SKM-1 treated with dmso at 0.1 percent for 144 hours (cell line): ENCODE results near the gene ABHD11.
"Not testable (repeated sequence)": the region's sequence is repeated elsewhere in the genome, so short reads cannot be mapped to it uniquely, and the experiment has no call there.

Source experiments
- DNase-seq: peaks from one replicate; lab custom pipeline; 2025; ENCODE audit not compliant: unreplicated experiment; lab: John Stamatoyannopoulos, UW

The ABHD11 gene

GRCh38 chr7:73746378-73746777 lies 7.8 kb upstream of the ABHD11 start:
- no peak for DNase-seq

DNA sequence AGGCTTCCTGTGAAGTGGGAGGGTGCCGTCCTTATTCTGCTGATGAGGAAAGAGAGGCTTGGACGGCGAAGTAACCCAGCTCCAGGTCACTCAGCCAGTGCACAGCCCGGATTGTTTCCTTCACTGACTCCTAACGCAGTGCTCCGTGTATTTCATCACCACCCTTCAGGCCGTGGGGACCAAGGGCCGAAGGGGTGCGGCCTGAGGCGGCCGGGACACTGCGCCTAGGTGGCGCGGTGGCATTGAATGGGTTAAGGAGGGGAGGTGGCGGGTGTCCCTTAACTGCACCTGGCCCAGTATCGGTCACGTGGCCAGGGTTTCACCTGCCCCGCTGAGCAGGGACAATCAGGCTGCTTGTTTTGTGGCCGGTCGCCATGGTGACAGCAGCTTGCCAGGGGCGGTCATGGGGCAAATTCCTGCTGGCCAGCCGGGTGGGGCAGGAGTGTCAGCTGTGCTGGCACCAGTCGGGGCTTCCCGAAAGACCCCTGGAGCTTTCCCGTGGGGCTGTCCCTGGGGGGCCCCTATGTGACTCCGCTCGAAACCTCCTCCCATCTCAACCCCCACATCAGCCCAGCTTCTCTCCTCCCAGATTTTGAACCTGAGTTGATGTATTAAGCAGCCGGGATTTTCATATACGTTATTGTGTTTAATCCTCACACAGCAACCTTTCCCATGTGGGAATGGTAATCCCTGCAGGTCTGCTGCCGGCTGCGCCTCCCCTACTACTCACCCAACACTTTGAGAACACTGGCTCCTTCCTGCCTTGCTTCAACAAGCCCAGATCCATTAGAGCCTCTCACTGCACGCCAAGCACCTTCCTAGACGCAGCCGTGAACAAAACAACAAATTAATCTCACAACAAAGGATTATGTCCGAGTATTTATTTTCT lies 4.4 kb upstream of the ABHD11 start:
- no peak for DNase-seq

DNA sequence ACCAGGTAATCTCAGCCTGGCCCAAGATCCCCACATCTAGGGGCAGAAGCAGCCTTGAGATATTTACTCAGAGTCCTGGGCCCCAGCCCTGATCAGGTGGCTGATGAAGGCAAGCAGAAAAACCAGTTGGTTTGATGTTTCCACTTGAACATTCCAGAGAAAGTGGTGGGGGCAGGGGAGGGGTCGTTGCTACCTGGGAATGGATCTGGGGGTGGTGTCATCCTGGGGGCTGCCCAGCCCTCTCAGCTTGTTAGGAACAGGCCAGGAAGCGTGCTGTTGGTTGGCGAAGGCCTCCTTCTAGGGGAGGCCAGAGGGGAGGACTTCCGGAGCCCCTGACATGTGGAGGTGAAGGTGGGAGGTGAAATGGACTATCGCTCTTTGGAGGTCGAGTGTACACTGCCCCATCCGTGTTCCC lies 3.7 kb upstream of the ABHD11 start:
- no peak for DNase-seq

DNA sequence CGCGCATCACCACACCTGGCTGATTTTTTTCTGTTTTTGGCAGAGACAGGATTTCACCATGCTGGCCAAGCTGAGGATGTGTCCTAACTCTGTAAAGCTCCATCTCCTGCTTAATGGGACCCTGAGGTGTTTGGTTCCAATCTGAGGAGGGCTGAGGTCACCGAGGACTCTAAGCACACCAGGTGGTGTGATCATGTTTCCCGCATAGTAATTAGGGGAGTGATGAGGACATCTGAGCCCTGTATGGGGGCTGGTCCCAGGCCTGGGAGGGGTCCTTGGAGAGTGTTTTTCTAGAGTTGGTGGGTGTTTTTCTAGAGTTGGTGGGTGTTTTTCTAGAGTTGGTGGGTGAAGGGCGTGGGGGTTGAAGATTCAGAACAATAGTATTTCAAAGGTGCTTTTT lies 3.0 kb upstream of the ABHD11 start:
- DNase-seq, result no peak

GRCh38 chr7:73740771-73741170 lies 2.2 kb upstream of the ABHD11 start:
- DNase-seq, result no peak

- DNase-seq, result no peak
Observed at GRCh38 chr7:73740212-73740611, 1.6 kb upstream of the ABHD11 start.

DNA sequence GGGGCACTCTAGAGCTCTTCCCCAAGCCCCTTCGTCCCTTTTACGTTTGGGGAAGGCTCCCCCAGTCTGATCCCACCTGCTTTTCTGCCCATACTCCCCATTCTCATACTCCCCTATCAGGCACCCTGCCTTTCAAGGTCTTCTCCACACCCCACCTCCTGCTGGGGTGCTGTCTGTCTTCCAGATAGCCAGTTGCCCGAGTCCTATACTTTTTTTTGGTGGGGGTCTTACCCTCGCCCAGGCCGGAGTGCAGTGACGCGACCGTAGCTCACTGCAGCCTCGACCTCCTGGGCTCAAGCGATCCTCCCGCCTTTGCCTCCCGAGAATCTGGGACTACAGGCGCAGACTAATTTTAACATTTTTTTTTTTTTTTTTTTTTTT lies 775 bp upstream of the ABHD11 start:
- no peak for DNase-seq

- no peak for DNase-seq
Observed at GRCh38 chr7:73738220-73738611, 386 bp downstream of the ABHD11 start.

DNA sequence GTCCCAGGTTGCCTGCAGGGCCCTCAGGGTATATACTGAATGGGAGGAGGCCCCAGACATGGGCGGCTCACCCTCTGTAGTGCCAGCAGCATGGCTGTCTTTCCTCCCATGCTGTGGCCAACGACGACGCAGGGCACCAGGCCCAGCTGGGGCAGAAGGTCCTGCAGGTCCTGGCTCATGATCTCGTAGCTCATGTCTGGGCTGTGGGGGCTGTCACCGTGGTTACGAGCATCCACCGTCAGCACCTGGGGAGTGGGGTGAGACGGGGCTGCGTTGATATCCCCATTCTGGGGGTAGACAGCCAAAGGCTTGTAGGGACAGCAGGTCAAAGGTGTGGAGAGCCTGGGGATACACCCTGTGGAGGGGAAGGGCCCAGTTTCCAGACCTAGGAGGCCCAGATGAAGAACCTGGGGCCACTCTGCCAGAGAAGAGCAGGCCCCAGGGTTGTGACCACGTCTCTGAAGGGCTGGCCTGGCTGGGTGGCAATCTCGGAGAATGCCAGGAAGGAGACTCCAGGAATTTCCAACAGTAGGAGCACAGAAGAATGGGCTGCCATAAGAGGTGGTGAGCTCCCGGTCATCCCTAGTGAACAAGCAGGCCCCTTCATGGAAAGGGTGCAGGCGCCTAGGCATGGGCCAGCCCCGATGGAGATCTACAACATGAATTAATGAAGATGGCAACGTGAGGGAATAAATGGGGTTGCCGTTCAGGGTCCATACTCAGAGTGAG lies 947 bp downstream of the ABHD11 start:
- DNase-seq, result no peak

DNA sequence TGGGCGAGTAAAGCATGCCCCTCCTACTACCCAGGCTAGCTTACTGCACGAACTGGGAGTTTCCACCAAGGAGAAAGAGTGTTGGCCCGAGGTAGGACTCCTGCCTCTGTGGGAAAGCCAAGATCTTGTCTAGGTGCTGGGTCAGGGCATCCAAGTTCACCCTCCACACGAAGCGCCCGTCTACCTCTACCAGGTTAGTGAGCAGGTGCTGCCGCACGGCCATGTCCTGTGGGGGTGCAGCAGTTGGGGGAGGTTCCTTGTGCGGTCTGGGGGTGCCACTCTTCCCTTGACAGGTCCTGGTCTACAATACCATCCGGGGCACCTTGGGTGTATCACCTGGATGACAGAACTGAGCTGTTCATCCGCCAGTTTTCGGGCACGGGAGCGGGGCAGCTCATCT lies 1.7 kb downstream of the ABHD11 start:
- DNase-seq, result no peak

DNA sequence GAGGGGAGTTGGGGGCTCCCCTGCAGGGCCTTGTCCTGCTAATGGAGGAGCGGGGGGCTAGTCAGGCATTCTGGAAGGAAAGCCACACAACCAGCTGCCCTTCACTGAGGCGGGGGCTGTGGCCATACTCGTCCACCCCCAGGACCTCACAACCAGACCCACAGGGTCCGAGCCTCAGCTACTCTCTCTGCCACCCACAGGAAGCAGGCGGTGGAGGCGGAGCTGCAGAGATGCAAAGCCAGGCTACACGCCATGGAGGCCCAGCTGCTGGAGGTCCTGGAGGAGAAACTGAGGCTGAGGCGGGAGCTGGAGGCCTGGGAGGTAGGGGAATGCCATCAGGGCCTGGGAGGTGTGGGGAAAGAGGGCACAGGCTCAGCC lies 3.1 kb downstream of the ABHD11 start:
- no peak for DNase-seq

- peak; percentile 75 for DNase-seq
Observed at GRCh38 chr7:73734619-73735527, 3.7 kb downstream of the ABHD11 start.

DNA sequence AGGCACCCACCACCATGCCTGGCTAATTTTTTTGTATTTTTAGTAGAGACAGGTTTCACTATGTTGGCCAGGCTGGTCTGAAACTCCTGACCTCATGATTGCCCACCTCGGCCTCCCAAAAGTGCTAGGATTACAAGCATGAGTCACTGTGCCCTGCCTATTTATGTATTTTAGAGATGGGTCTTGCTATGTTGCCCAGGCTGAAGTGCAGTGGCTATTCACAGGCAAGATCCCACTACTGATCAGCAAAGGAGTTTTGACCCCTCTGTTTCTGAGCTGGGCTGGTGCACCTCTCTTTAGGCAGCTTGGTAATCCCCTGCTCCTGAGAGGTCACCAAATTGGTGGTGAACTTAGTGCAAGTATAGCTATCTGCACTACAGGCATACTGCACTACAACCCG lies 6.2 kb downstream of the ABHD11 start:
- DNase-seq, result no peak

- DNase-seq, result no peak
Observed at GRCh38 chr7:73730485-73730884, 8.1 kb downstream of the ABHD11 start.

DNA sequence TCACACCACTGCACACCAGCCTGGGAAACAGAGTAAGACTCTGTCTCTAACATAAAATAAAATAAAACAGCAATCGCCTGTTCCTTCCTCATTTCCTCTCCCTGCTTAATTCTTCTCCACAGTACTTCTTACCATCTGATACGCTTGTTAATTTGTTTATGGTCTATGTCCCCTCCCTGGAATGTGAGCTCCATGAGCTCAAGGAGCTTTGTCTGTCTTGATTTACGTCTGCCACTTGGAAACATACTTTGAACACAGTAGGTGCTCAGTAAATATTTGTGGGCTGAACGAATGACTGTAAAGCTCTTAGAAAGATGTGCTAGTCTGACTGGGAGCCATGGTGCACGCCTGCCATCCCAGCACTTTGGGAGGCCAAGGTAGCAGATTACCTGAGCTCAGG lies 10.1 kb downstream of the ABHD11 start:
- DNase-seq, result no peak

- DNase-seq, result no peak
Observed at GRCh38 chr7:73727952-73728351, 10.7 kb downstream of the ABHD11 start.

GRCh38 chr7:73726083-73726466 lies 12.5 kb downstream of the ABHD11 start:
- no peak for DNase-seq

DNA sequence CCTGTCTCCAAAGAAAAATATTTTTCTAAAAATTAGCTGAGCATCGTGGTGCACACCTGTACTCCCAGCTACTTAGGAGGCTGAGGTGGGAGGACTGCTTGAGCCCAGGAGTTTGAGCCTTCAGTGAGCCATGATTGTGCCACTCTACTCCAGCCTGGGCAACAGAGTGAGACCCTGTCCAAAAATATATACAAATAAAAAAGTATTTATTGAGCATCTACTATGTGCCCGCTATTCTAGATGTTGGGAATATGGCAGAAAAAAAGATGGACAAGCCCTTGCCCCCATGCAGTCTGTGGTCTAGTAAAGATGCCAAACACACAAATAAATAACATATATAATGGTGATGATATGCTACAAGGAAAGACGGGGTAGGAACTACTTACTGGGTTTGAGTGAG lies 14.8 kb downstream of the ABHD11 start:
- DNase-seq, result no peak

DNA sequence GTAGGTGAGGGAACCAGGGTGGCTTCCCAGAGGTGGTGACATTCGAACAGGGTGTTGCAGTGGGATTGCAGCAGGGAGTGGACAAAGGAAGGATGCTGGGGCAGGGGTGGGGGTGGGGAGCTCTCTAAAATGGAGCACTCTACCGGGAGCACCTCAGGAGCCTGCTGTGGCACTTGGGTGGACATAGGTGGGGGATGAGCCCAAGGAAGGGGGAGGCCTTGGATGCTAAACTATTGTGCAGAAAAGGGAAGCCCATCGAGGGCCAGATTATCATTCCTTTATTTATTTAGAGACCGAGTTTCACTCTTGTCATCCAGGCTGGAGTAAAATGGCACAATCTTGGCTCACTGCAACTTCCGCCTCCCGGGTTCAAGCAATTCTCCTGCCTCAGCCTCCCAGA lies 15.8 kb downstream of the ABHD11 start:
- DNase-seq, result no peak

DNA sequence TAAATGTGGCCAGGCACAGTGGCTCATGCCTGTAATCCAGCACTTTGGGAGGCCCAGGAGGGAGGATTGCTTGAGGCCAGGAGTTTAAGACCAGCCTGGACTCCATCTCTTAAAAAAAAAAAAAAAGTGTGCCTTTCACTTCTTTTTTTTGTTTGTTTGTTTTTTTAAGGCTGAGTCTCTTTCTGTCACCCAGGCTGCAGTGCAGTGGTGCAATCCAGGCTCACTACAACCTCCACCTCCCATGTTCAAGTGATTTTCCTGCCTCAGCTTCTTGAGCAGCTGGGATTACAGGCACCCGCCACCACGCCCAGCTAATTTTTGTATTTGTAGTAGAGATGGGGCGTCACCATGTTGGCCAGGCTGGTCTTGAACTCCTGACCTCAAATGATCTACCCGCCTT lies 16.4 kb downstream of the ABHD11 start:
- DNase-seq, result not testable (repeated sequence)

DNA sequence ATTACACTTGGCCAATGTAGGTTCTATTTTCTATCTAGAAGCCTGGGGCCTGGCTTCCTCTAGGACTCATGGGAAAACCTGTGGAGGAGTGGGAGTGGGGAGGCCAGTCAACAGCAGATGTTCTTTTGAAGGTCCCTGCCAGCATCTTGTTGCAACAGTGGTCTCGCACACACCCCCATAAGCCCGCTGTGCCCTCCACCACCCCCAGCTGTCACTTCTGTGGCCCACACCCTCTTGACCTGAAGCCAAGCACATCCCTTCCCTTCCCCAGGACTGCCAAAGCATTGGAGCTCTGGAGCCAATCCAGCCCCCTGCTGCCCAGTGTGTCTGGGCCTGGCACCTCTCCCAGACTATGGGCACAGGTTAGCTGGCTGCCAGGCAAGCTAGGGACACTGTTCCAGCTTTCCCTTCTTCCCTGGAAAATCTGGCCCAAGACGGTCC lies 17.2 kb downstream of the ABHD11 start:
- no peak for DNase-seq
